CD14-positive monocyte (primary cell): ENCODE data around the gene CUX1. TPM values are rescaled to one million over a fixed set of nuclear protein-coding genes. Genes with fewer than 3 reads are reported as not detected.
A peak's percentile ranks its signal among the peaks of the same experiment; 100 is the strongest.

Source experiments
- DNase-seq, 3 donors: peaks; one replicate each; pipeline ENCODE4 v3.0.0-alpha.2; 2011 to 2022
- H2AFZ ChIP-seq: 2 replicates; pipeline ENCODE4 v1.6.0; 2012; ENCODE audit warnings: mild to moderate bottlenecking, low read depth, low read length, inconsistent platforms; ENCODE audit not compliant: insufficient read depth, poor library complexity, severe bottlenecking
- H3K27ac ChIP-seq, 2 donors: 1 replicate in 1 of 2; 2 replicates in 1 of 2; pipeline ENCODE4 v1.5.1; 2012 to 2013; ENCODE audit warnings: low read length in 2 of 2, control low read depth in 1 of 2, inconsistent platforms in 1 of 2, low read depth in 1 of 2, mild to moderate bottlenecking in 1 of 2
- H3K27me3 ChIP-seq, 2 donors: one replicate each; pipeline versions ENCODE4 v1.6.0 to v1.6.1; 2011 to 2013; ENCODE audit warnings: low read length in 2 of 2; ENCODE audit not compliant: control insufficient read depth in 2 of 2, insufficient read depth in 2 of 2
- H3K36me3 ChIP-seq, 2 donors: replicated peaks in 1 of 2; 1 replicate in 1 of 2; 2 replicates in 1 of 2; pipeline versions ENCODE4 v1.5.1 to v1.6.1; 2012 to 2013; ENCODE audit warnings: low read length in 2 of 2, control low read depth in 1 of 2, inconsistent platforms in 1 of 2, mild to moderate bottlenecking in 1 of 2; ENCODE audit not compliant: insufficient read depth in 2 of 2, control insufficient read depth in 1 of 2
- H3K4me1 ChIP-seq, 2 donors: 1 replicate in 1 of 2; 2 replicates in 1 of 2; pipeline versions ENCODE4 v1.5.1 to v1.6.1; 2012 to 2013; ENCODE audit warnings: low read length in 2 of 2, control low read depth in 1 of 2, inconsistent platforms in 1 of 2, mild to moderate bottlenecking in 1 of 2, moderate library complexity in 1 of 2; ENCODE audit not compliant: insufficient read depth in 2 of 2, control insufficient read depth in 1 of 2
- H3K4me2 ChIP-seq: replicated peaks from 2 replicates; pipeline ENCODE3; 2012; ENCODE audit warnings: low read length, moderate library complexity, mild to moderate bottlenecking; ENCODE audit not compliant: poor library complexity, severe bottlenecking; ENCODE audit errors: extremely low read depth
- H3K4me3 ChIP-seq, 3 experiments: fragments of 200-600 bp in 1 of 3; sonication (generic) in 1 of 3; replicated peaks in 1 of 3; 1 replicate in 2 of 3; 2 replicates in 1 of 3; pipeline ENCODE4 v1.5.1; 2011 to 2013; ENCODE audit warnings: low read length in 3 of 3, mild to moderate bottlenecking in 3 of 3, control low read depth in 2 of 3, low read depth in 2 of 3, inconsistent platforms in 1 of 3, moderate library complexity in 1 of 3
- H3K79me2 ChIP-seq: 2 replicates; pipeline ENCODE4 v1.6.0; 2012; ENCODE audit warnings: mild to moderate bottlenecking, control low read depth, inconsistent platforms, low read length, moderate library complexity; ENCODE audit not compliant: insufficient read depth
- H3K9ac ChIP-seq: 2 replicates; pipeline ENCODE4 v1.6.0; 2017; ENCODE audit warnings: low read length, mild to moderate bottlenecking; ENCODE audit not compliant: insufficient read depth, poor library complexity, severe bottlenecking
- H3K9me3 ChIP-seq, 2 donors: replicated peaks in 1 of 2; 1 replicate in 1 of 2; 2 replicates in 1 of 2; pipeline versions ENCODE4 v1.5.1 to v1.6.1; 2012 to 2013; ENCODE audit warnings: low read length in 2 of 2, control low read depth in 1 of 2; ENCODE audit not compliant: control insufficient read depth in 1 of 2, insufficient read depth in 1 of 2
- H4K20me1 ChIP-seq: 2 replicates; pipeline ENCODE4 v1.6.0; 2012; ENCODE audit warnings: mild to moderate bottlenecking, low read length, control low read depth, moderate library complexity; ENCODE audit not compliant: insufficient read depth
- H3K27ac Mint-ChIP-seq, 7 donors: one replicate each; pipeline ENCODE4 v1.8.0; 2020; ENCODE audit warnings: mild to moderate bottlenecking in 7 of 7, mixed read lengths in 7 of 7, moderate library complexity in 6 of 7, inconsistent platforms in 2 of 7
- H3K27me3 Mint-ChIP-seq, 3 donors: one replicate each; pipeline ENCODE4 v1.8.0; 2021 to 2022; ENCODE audit warnings: low read depth in 3 of 3, mild to moderate bottlenecking in 3 of 3, mixed read lengths in 3 of 3, moderate library complexity in 3 of 3, inconsistent platforms in 1 of 3
- H3K36me3 Mint-ChIP-seq, 2 donors: one replicate each; pipeline ENCODE4 v1.8.0; 2020; ENCODE audit warnings: mixed read lengths in 2 of 2, inconsistent platforms in 1 of 2, mild to moderate bottlenecking in 1 of 2
- H3K4me1 Mint-ChIP-seq: one replicate; pipeline ENCODE4 v1.8.0; 2020; ENCODE audit warnings: mild to moderate bottlenecking, mixed read lengths
- H3K4me3 Mint-ChIP-seq, 2 donors: one replicate each; pipeline ENCODE4 v1.8.0; 2020; ENCODE audit warnings: mild to moderate bottlenecking in 2 of 2, mixed read lengths in 2 of 2, moderate library complexity in 1 of 2
- H3K9me3 Mint-ChIP-seq, 7 donors: one replicate each; pipeline ENCODE4 v1.8.0; 2020 to 2022; ENCODE audit warnings: mixed read lengths in 7 of 7, mild to moderate bottlenecking in 6 of 7, moderate library complexity in 6 of 7, inconsistent platforms in 2 of 7
- CTCF ChIP-seq: fragments of 200-600 bp; IDR thresholded peaks from one replicate; pipeline ENCODE4 v1.8.0; 2022; ENCODE audit warnings: antibody characterized with exemption, mild to moderate bottlenecking
- WGBS: methylation state at CpG from one replicate; pipeline ENCODE4 v1.1.5; 2013; ENCODE audit warnings: missing lambda C conversion rate; ENCODE audit not compliant: insufficient coverage; 5-methylcytosine and 5-hydroxymethylcytosine counted together
- intact Hi-C, 2 donors: fragments of 100-400 bp; cut with micrococcal nuclease; formaldehyde crosslinking; loops; one replicate each; pipeline versions ENCODE4 v1.15.0 to v1.15.1; 2023
- polyA plus RNA-seq, 3 donors: library from polyadenylated mRNA; depleted of rRNA in 1 of 3; unstranded in 2 of 3; stranded (reverse) in 1 of 3; fragments of 300-500 nt in 2 of 3; fragments of >200 nt in 1 of 3; fragmentation: Illumina TruSeq in 2 of 3; gene quantifications; 1 replicate in 2 of 3; 2 replicates in 1 of 3; pipeline ENCODE4 v1.2.3, GENCODE V29; 2012 to 2021

Gene CUX1
- polyA plus RNA-seq, 3 donors, result 17.6 to 38.0 (median 28.0) TPM

DNA sequence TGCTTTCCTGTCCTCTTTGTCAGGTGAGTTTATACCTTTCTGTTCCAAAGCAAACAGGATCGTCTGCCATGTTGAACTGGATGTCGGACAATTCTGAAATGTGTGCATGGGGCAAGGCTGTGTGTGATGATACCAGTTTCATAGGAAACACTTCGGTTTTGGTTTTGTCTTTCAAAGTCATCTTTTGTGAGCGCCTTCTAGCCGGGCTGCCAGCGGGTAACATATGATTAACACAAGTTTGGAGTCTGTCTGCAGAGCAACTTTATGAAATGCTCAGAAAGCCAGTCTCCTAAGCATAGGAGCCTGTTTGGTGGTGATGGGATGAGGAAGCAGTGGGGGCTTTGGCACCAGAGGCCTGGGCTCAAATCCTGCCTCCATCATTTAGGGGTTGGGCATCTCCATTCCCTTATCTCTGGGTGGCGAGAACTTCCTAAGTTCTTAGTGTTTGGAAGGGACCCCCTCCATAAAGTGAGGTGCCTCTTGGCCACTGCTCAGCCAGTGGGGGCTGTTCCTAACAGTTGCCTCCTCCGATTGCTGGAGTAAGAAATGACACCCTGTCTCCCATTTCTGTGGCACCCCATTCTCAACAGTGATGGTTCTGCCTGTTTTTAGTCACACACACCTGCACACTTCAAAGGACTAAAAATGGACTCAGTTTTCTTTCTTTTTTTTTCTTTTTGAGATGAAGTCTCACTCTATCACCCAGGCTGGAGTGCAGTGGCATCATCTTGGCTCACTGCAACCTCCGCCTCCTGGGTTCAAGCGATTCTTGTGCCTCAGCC lies 36.8 kb downstream of the CUX1 start:
- Mint-ChIP-seq H3K27ac (peak overlapping the region in 6 of 7 donors; percentile 4 to 100 (median 90)), H3K27me3 (peaks cover 0 to 3% (median 1%) of the 10 kb centered on the region in 3 donors), H3K4me1 (peaks cover 65% of the 10 kb centered on the region), H3K9me3 (peaks cover 0 to 1% (median 0%) of the 10 kb centered on the region in 7 donors), H3K36me3 (peaks cover 2 to 12% of the 10 kb centered on the region in 2 donors), H3K4me3 (no peak overlapping the region)
- DNase-seq, result no peak
- intact Hi-C loops, result no loop called here
- Histone ChIP-seq H3K4me3 (no peak overlapping the region), H3K9me3 (no peaks in the 10 kb centered on the region), H3K9ac (no peak overlapping the region), H2AFZ (no peak overlapping the region), H3K4me2 (no peak overlapping the region), H3K4me1 (peaks cover 53 to 60% of the 10 kb centered on the region in 2 donors), H3K27me3 (no peaks in the 10 kb centered on the region), H3K36me3 (no peaks in the 10 kb centered on the region), H3K79me2 (peaks cover 84% of the 10 kb centered on the region), H3K27ac (peak overlapping the region in 1 of 2 donors; percentile 96), H4K20me1 (peaks cover 91% of the 10 kb centered on the region)
- no peak for TF ChIP-seq CTCF
- WGBS, result 86% methylated on average over 5 of the region's 10 CpGs

DNA sequence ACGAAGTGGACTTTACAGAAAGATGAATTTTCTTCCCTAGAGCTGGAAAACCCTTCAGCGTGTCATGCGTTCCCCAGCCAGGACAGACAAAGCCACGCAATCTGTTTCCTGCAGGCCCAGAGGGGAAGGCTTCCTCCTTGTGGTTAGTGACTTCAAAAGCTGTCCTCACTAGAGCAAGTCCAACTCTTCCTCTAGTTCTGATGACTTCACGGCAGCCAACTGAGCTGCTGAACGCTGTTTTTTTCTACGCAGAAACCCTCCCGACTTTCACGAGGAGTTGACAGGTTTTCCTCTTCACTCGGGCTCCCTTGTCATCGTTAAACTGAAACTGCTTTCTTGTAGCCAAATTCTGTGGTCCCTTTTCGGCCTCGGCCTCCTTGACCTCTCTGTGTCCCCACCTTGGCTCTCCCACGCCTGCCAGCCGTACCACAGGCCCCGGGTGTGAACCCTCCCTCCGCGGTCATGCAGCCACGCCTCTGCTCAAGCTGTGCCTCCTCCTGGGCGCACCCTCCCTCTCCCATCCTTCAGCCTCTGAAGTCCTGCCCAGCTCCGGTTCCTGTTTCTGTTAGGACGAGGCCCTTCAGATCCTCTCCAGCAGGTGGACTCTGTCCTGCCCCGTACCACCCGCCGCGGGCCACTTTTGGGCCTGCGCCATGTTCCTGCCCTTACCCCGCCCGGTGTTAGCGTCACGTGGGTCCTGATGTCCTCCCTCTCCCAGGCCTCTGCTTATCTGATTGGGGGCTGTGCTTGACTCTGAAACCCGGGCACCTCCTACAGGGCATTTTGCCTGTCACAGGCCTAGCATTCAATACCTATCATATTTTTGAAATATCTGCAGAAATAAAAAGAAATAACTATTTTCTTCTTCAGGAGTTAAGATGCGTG lies 39.3 kb downstream of the CUX1 start:
- under 1% methylated on average over 30 of the region's 33 CpGs for WGBS
- Histone ChIP-seq H3K9me3 (no peaks in the 10 kb centered on the region), H3K27me3 (no peaks in the 10 kb centered on the region), H3K4me3 (peak overlapping the region; percentile 31 to 76 (median 48)), H3K27ac (peak overlapping the region; percentile 96 to 98), H3K9ac (peak overlapping the region; percentile 74), H3K36me3 (no peaks in the 10 kb centered on the region), H4K20me1 (peaks cover 91% of the 10 kb centered on the region), H3K79me2 (peaks cover 84% of the 10 kb centered on the region), H3K4me1 (peaks cover 64 to 67% of the 10 kb centered on the region in 2 donors), H2AFZ (peak overlapping the region; percentile 62), H3K4me2 (peak overlapping the region; percentile 90)
- H3K27me3 Mint-ChIP-seq, result peaks cover 0 to 2% (median 1%) of the 10 kb centered on the region in 3 donors
- intact Hi-C loops, result loop anchor here (2.0 to 5.0 kb wide), 4 partner anchors 26 to 206 kb away; partner anchors contain the start of gene CUX1 (in 2 of the 2)
- peak overlapping the region; percentile 99 to 100 (median 100) for H3K27ac Mint-ChIP-seq
- peak overlapping the region; percentile 80 to 85 for H3K4me3 Mint-ChIP-seq
- peak; percentile 76 for TF ChIP-seq CTCF
- H3K36me3 Mint-ChIP-seq, result peaks cover 2 to 13% of the 10 kb centered on the region in 2 donors
- peak; percentile 95 to 97 (median 97) for DNase-seq
- H3K4me1 Mint-ChIP-seq, result peaks cover 76% of the 10 kb centered on the region
- no peaks in the 10 kb centered on the region for H3K9me3 Mint-ChIP-seq
